SU-DHL-6 (cell line): Measurements from ENCODE around the gene STK32C.

ENCODE experiments used
- H2AFZ ChIP-seq: fragments of 200-600 bp; sonication (generic); 2 replicates; pipeline ENCODE4 v1.6.1; 2014; ENCODE audit warnings: low read depth, mild to moderate bottlenecking, moderate library complexity, mixed read lengths, antibody characterized with exemption, low read length; ENCODE audit not compliant: severe bottlenecking
- H3F3A ChIP-seq: fragments of 200-600 bp; shearing (Covaris generic); 2 replicates; pipeline ENCODE4 v1.6.0; 2016; ENCODE audit warnings: antibody characterized with exemption, mild to moderate bottlenecking; ENCODE audit not compliant: insufficient read depth
- H3K27ac ChIP-seq: fragments of 200-600 bp; sonication (generic); 2 replicates; pipeline ENCODE4 v1.5.1; 2016; ENCODE audit warnings: low read depth, mild to moderate bottlenecking, low read length, moderate library complexity, mixed read lengths
- H3K27me3 ChIP-seq: fragments of 200-600 bp; sonication (generic), shearing (Covaris generic); 2 replicates; pipeline ENCODE4 v1.6.0; 2014; ENCODE audit warnings: mild to moderate bottlenecking, low read length
- H3K36me3 ChIP-seq: fragments of 200-600 bp; sonication (generic); 2 replicates; pipeline ENCODE4 v1.6.1; 2014; ENCODE audit warnings: mild to moderate bottlenecking, low read length, mixed read lengths
- H3K4me2 ChIP-seq: fragments of 300-600, 200-600 bp; shearing (Covaris generic), sonication (generic); 2 replicates; pipeline ENCODE4 v1.6.0; 2014; ENCODE audit warnings: low read length, low read depth, mild to moderate bottlenecking; ENCODE audit not compliant: poor library complexity, severe bottlenecking
- H3K4me3 ChIP-seq: fragments of 200-600 bp; sonication (generic); 2 replicates; pipeline ENCODE4 v1.5.1; 2014; ENCODE audit warnings: antibody characterized with exemption, low read length, mild to moderate bottlenecking, mixed read lengths; ENCODE audit not compliant: insufficient read depth, poor library complexity, severe bottlenecking
- H3K79me2 ChIP-seq: fragments of 200-600 bp; sonication (generic); 2 replicates; pipeline ENCODE4 v1.6.1; 2014; ENCODE audit warnings: mild to moderate bottlenecking, low read length, moderate library complexity; ENCODE audit not compliant: insufficient read depth
- H3K9ac ChIP-seq: fragments of 200-600 bp; sonication (generic); 2 replicates; pipeline ENCODE4 v1.7.0; 2014; ENCODE audit warnings: mild to moderate bottlenecking, low read length
- H3K9me2 ChIP-seq: fragments of 200-600 bp; sonication (generic); replicated peaks from 2 replicates; pipeline ENCODE4 v1.6.1; 2014; ENCODE audit warnings: low read length; ENCODE audit not compliant: insufficient read depth
- H3K9me3 ChIP-seq: fragments of 200-600 bp; sonication (generic); 2 replicates; pipeline ENCODE4 v1.6.1; 2014; ENCODE audit warnings: low read length, mixed read lengths; ENCODE audit not compliant: insufficient read depth
- H4K20me1 ChIP-seq: fragments of 200-600 bp; sonication (generic); 2 replicates; pipeline ENCODE4 v1.6.1; 2014; ENCODE audit warnings: low read depth, mild to moderate bottlenecking, antibody characterized with exemption, low read length, moderate library complexity, mixed read lengths
- CTCF ChIP-seq: fragments of 200-600 bp; sonication (generic); IDR thresholded peaks from one replicate; pipeline ENCODE4 v1.5.1; 2017; ENCODE audit warnings: antibody characterized with exemption, mild to moderate bottlenecking, low read length, moderate library complexity; ENCODE audit not compliant: insufficient read depth, poor library complexity, severe bottlenecking
- EZH2phosphoT487 ChIP-seq: fragments of 200-600 bp; sonication (generic), shearing (Covaris generic); conservative IDR thresholded peaks from 2 replicates; pipeline ENCODE4 v1.6.1; 2018; ENCODE audit warnings: mild to moderate bottlenecking, antibody characterized with exemption, low read length, moderate library complexity, mixed read lengths

STK32C gene

GRCh38 chr10:132225073-132225848 is 82.5 kb downstream of the STK32C start:
- no peaks in the 10 kb centered on the region for H3K9me2 ChIP-seq
- no peaks in the 10 kb centered on the region for H3K79me2 ChIP-seq
- no peaks in the 10 kb centered on the region for H3K27me3 ChIP-seq
- TF ChIP-seq CTCF (no peak), EZH2phosphoT487 (no peak)
- no peak overlapping the region for H3K4me3 ChIP-seq
- no peak overlapping the region for H3K9ac ChIP-seq
- no peak overlapping the region for H3K27ac ChIP-seq
- no peaks in the 10 kb centered on the region for H3K36me3 ChIP-seq
- no peak overlapping the region for H3K4me2 ChIP-seq
- H3K9me3 ChIP-seq, result no peaks in the 10 kb centered on the region
- no peaks in the 10 kb centered on the region for H3F3A ChIP-seq
- H4K20me1 ChIP-seq, result no peaks in the 10 kb centered on the region
- H2AFZ ChIP-seq, result no peak overlapping the region

- H3K27me3 ChIP-seq, result no peaks in the 10 kb centered on the region
- H3K9ac ChIP-seq, result no peak overlapping the region
- no peaks in the 10 kb centered on the region for H3K9me2 ChIP-seq
- H3K79me2 ChIP-seq, result no peaks in the 10 kb centered on the region
- no peak overlapping the region for H2AFZ ChIP-seq
- no peaks in the 10 kb centered on the region for H3K36me3 ChIP-seq
- H3F3A ChIP-seq, result no peaks in the 10 kb centered on the region
- H3K4me2 ChIP-seq, result no peak overlapping the region
- TF ChIP-seq EZH2phosphoT487, result no peak
- TF ChIP-seq CTCF, result no peak
- no peaks in the 10 kb centered on the region for H4K20me1 ChIP-seq
- H3K4me3 ChIP-seq, result no peak overlapping the region
- no peak overlapping the region for H3K27ac ChIP-seq
- no peaks in the 10 kb centered on the region for H3K9me3 ChIP-seq
Observed at GRCh38 chr10:132224343-132225072, 83.2 kb downstream of the STK32C start.

- Histone ChIP-seq H3K36me3 (no peaks in the 10 kb centered on the region), H3K9ac (no peak overlapping the region), H2AFZ (no peak overlapping the region), H4K20me1 (no peaks in the 10 kb centered on the region), H3K27ac (no peak overlapping the region), H3K9me3 (no peaks in the 10 kb centered on the region), H3K4me2 (no peak overlapping the region), H3K79me2 (no peaks in the 10 kb centered on the region), H3K9me2 (no peaks in the 10 kb centered on the region), H3F3A (no peaks in the 10 kb centered on the region), H3K4me3 (no peak overlapping the region), H3K27me3 (no peaks in the 10 kb centered on the region)
- TF ChIP-seq CTCF (no peak), EZH2phosphoT487 (no peak)
Observed at GRCh38 chr10:132223611-132224342, 84.0 kb downstream of the STK32C start.
